GM12865 (cell line): ENCODE data around the gene NUDT12.

Source experiments
- DNase-seq: peaks from one replicate; pipeline ENCODE4 v3.0.0; 2010; ENCODE audit warnings: low read depth
- H3K4me3 ChIP-seq: 2 replicates; pipeline ENCODE4 v1.5.1; 2011; ENCODE audit warnings: mild to moderate bottlenecking, low read depth, low read length, control low read depth
- CTCF ChIP-seq: IDR thresholded peaks from 2 replicates; pipeline ENCODE4 v1.5.1; 2011; ENCODE audit warnings: low read length, control low read depth, low read depth, inconsistent platforms; ENCODE audit not compliant: insufficient read depth; ENCODE audit errors: missing control alignments

Gene NUDT12

GRCh38 chr5:103572454-103572853 is 9.9 kb upstream of the NUDT12 start:
- DNase-seq, result no peak
- TF ChIP-seq CTCF, result no peak
- H3K4me3 ChIP-seq, result no peak overlapping the region

- TF ChIP-seq CTCF, result no peak
- no peak for DNase-seq
- H3K4me3 ChIP-seq, result no peak overlapping the region
Measured at GRCh38 chr5:103571730-103572129, 9.1 kb upstream of the NUDT12 start.

- no peak overlapping the region for H3K4me3 ChIP-seq
- TF ChIP-seq CTCF, result no peak
- DNase-seq, result no peak
Measured at GRCh38 chr5:103569313-103570060, 6.9 kb upstream of the NUDT12 start.

- no peak for TF ChIP-seq CTCF
- no peak for DNase-seq
- no peak overlapping the region for H3K4me3 ChIP-seq
Measured at GRCh38 chr5:103565719-103566118, 3.1 kb upstream of the NUDT12 start.

DNA sequence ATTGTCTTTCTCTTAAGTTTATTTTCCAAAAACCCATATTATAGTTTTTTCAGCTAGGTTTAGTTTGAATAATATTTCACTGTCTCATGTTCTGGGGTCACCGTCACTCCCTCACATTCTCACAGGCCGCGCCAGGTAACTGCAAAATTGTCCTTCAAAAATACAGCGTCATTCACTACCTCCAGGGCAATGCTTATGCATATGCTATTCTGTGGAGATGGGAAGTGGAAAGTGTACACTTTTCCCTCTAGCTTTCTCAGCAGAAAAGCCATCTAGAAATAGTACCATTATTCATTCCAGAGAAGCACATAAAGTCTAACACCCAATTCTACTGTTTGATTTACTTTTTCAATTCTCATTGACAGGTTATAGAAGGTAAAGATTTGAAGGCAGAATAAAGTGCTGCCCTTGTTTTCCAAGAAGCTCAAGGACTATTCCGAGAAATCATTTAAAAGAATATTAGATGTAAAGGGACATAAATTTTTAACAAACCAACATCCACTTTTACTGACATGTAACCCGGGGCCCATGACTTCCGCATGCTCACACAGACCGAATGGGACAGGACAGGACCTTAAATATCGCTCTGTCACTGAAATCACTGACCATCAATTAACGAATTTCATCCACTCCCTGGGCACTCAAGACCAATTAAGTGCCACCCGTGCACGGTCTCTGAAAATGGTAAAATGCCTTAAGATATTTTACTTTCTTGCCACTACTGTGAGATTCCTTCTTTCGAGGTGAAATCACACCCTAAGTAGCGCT is 720 bp downstream of the NUDT12 start:
- no peak for DNase-seq
- H3K4me3 ChIP-seq, result peak overlapping the region; percentile 48
- TF ChIP-seq CTCF, result no peak

DNA sequence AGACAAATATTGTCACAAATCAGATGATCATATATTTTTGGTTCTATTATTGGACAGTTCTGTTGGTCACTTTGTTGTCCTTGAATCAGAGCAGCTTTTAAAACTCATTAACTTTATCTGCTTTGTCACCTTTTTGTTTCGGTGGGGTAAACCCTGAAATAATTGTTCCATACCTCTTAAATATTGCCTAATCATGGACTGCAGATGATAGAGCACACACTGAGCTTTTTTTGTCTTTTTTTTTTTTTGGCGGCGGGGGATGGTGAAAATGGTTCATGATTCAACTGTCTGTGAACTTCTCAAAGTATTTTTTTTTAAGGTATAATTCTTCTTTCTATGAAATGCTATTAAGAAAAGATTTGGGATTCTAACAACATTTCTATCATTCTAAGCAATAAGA is 1.8 kb downstream of the NUDT12 start:
- H3K4me3 ChIP-seq, result no peak overlapping the region
- DNase-seq, result no peak
- no peak for TF ChIP-seq CTCF
